SJCRH30 (cell line): ENCODE results near the gene CFAP73. TPM values are rescaled to one million over a fixed set of nuclear protein-coding genes. Genes with fewer than 3 reads are reported as not detected.

Experiments used
- DNase-seq, 2 experiments: peaks; one replicate each; pipeline ENCODE4 v3.0.0-alpha.2; 2015 to 2020
- H3K27ac ChIP-seq: fragments of 250-450 bp; sonication (Bioruptor Pico); 2 replicates; pipeline ENCODE4 v1.5.1; 2020; ENCODE audit warnings: mild to moderate bottlenecking, moderate library complexity
- H3K27me3 ChIP-seq: fragments of 250-450 bp; sonication (Bioruptor Pico); 2 replicates; pipeline ENCODE4 v1.5.1; 2020; ENCODE audit warnings: mild to moderate bottlenecking, moderate library complexity
- H3K36me3 ChIP-seq: fragments of 250-450 bp; sonication (Bioruptor Pico); 2 replicates; pipeline ENCODE4 v1.5.1; 2020; ENCODE audit warnings: mild to moderate bottlenecking, moderate library complexity
- H3K4me1 ChIP-seq: fragments of 250-450 bp; sonication (Bioruptor Pico); 2 replicates; pipeline ENCODE4 v1.5.1; 2020; ENCODE audit warnings: mild to moderate bottlenecking, moderate library complexity
- H3K4me3 ChIP-seq: fragments of 250-450 bp; sonication (Bioruptor Pico); 2 replicates; pipeline ENCODE4 v1.5.1; 2020; ENCODE audit warnings: mild to moderate bottlenecking, moderate library complexity
- H3K9me3 ChIP-seq: fragments of 250-450 bp; sonication (Bioruptor Pico); replicated peaks from 2 replicates; pipeline ENCODE4 v1.5.1; 2020; ENCODE audit warnings: mild to moderate bottlenecking, moderate library complexity
- total RNA-seq: library from RNA; depleted of rRNA; stranded (reverse); fragments of >200 nt; shearing (Covaris generic); gene quantifications from 2 replicates; pipeline ENCODE4 v1.2.3, GENCODE V29; 2014

CFAP73 gene
- total RNA-seq, 1 experiment from 2014 or later, result not detected

GRCh38 chr12:113179023-113179422, 29.5 kb downstream of the CFAP73 start:
- Histone ChIP-seq H3K9me3 (no peaks in the 10 kb centered on the region), H3K4me3 (no peak overlapping the region), H3K36me3 (peaks cover 41% of the 10 kb centered on the region), H3K27me3 (no peaks in the 10 kb centered on the region), H3K4me1 (no peaks in the 10 kb centered on the region), H3K27ac (no peak overlapping the region)
- DNase-seq, result no peak

- no peaks in the 10 kb centered on the region for H3K4me1 ChIP-seq
- H3K27me3 ChIP-seq, result no peaks in the 10 kb centered on the region
- H3K27ac ChIP-seq, result no peak overlapping the region
- no peak overlapping the region for H3K4me3 ChIP-seq
- no peaks in the 10 kb centered on the region for H3K9me3 ChIP-seq
- peaks cover 36% of the 10 kb centered on the region for H3K36me3 ChIP-seq
- no peak for DNase-seq
Measured at GRCh38 chr12:113180333-113180732, 30.8 kb downstream of the CFAP73 start.

GRCh38 chr12:113181975-113182374, 32.5 kb downstream of the CFAP73 start:
- no peaks in the 10 kb centered on the region for H3K27me3 ChIP-seq
- no peak overlapping the region for H3K27ac ChIP-seq
- peaks cover under 1% of the 10 kb centered on the region; the same call in 1 of the 2 replicates for H3K4me1 ChIP-seq
- H3K36me3 ChIP-seq, result peaks cover 29% of the 10 kb centered on the region
- H3K4me3 ChIP-seq, result no peak overlapping the region
- no peak for DNase-seq
- no peaks in the 10 kb centered on the region for H3K9me3 ChIP-seq

GRCh38 chr12:113183030-113183589, 33.6 kb downstream of the CFAP73 start:
- DNase-seq, result no peak
- Histone ChIP-seq H3K4me1 (peaks cover 5% of the 10 kb centered on the region; the same call in 1 of the 2 replicates), H3K36me3 (peaks cover 20% of the 10 kb centered on the region), H3K27ac (no peak overlapping the region), H3K4me3 (no peak overlapping the region), H3K9me3 (no peaks in the 10 kb centered on the region), H3K27me3 (no peaks in the 10 kb centered on the region)

- Histone ChIP-seq H3K4me3 (peak overlapping the region; percentile 100), H3K4me1 (peaks cover 5% of the 10 kb centered on the region; the same call in 1 of the 2 replicates), H3K36me3 (peaks cover 12% of the 10 kb centered on the region), H3K27ac (peak overlapping the region; percentile 98), H3K9me3 (no peaks in the 10 kb centered on the region), H3K27me3 (no peaks in the 10 kb centered on the region)
- no peak for DNase-seq
Measured at GRCh38 chr12:113184098-113184899, 34.8 kb downstream of the CFAP73 start.

GRCh38 chr12:113184900-113185179, 35.3 kb downstream of the CFAP73 start:
- Histone ChIP-seq H3K4me3 (peak overlapping the region; percentile 100), H3K36me3 (peaks cover 7% of the 10 kb centered on the region), H3K9me3 (no peaks in the 10 kb centered on the region), H3K27me3 (no peaks in the 10 kb centered on the region), H3K4me1 (peaks cover 5% of the 10 kb centered on the region; the same call in 1 of the 2 replicates), H3K27ac (peak overlapping the region; percentile 98)
- DNase-seq, result peak; percentile 88 to 93

GRCh38 chr12:113185180-113186032, 35.9 kb downstream of the CFAP73 start, which contains the start of the genes DDX54 and RITA1:
Gene DDX54, minus strand, starts transcription at chr12:113185478. Its CDS starts 27 bp downstream, at chr12:113185451.
Gene RITA1, plus strand, starts transcription at chr12:113185721. Its CDS starts 1,026 bp downstream, at chr12:113186747.
- H3K36me3 ChIP-seq, result peaks cover 7% of the 10 kb centered on the region

GRCh38 chr12:113186033-113186365, 36.5 kb downstream of the CFAP73 start:
- DNase-seq, result no peak
- peak overlapping the region; percentile 98 for H3K27ac ChIP-seq
- no peaks in the 10 kb centered on the region for H3K9me3 ChIP-seq

More at GRCh38 chr12:113185180-113186032, 35.9 kb downstream of the CFAP73 start, which contains the start of the genes DDX54 and RITA1:
- peak; percentile 78 to 81 for DNase-seq
- Histone ChIP-seq H3K4me1 (peaks cover 5% of the 10 kb centered on the region; the same call in 1 of the 2 replicates), H3K4me3 (peak within 1 kb of the TSS; percentile 100), H3K27me3 (no peaks in the 10 kb centered on the region), H3K27ac (peak within 1 kb of the TSS; percentile 98), H3K9me3 (no peaks in the 10 kb centered on the region)

GRCh38 chr12:113186666-113187325, 37.3 kb downstream of the CFAP73 start:
- Histone ChIP-seq H3K4me1 (peaks cover 9% of the 10 kb centered on the region; the same call in 1 of the 2 replicates), H3K27ac (no peak overlapping the region), H3K9me3 (no peaks in the 10 kb centered on the region), H3K27me3 (no peaks in the 10 kb centered on the region), H3K36me3 (peaks cover 7% of the 10 kb centered on the region), H3K4me3 (no peak overlapping the region; the same call in 1 of the 2 replicates)
- DNase-seq, result no peak

More at GRCh38 chr12:113186033-113186365, 36.5 kb downstream of the CFAP73 start:
- peak overlapping the region; percentile 100 for H3K4me3 ChIP-seq
- H3K4me1 ChIP-seq, result peaks cover 9% of the 10 kb centered on the region; the same call in 1 of the 2 replicates
- H3K36me3 ChIP-seq, result peaks cover 4% of the 10 kb centered on the region
- H3K27me3 ChIP-seq, result no peaks in the 10 kb centered on the region

- no peak for DNase-seq
- H3K4me1 ChIP-seq, result peaks cover 21% of the 10 kb centered on the region
- no peak overlapping the region for H3K27ac ChIP-seq
- no peaks in the 10 kb centered on the region for H3K27me3 ChIP-seq
- no peak overlapping the region for H3K4me3 ChIP-seq
- H3K36me3 ChIP-seq, result peaks cover 10% of the 10 kb centered on the region
- no peaks in the 10 kb centered on the region for H3K9me3 ChIP-seq
Measured at GRCh38 chr12:113189361-113189760, 39.8 kb downstream of the CFAP73 start.

- peaks cover 10% of the 10 kb centered on the region for H3K36me3 ChIP-seq
- H3K9me3 ChIP-seq, result no peaks in the 10 kb centered on the region
- H3K27me3 ChIP-seq, result no peaks in the 10 kb centered on the region
- DNase-seq, result peak; percentile 67 to 85
- H3K4me3 ChIP-seq, result no peak overlapping the region
- no peak overlapping the region for H3K27ac ChIP-seq
- H3K4me1 ChIP-seq, result peaks cover 33% of the 10 kb centered on the region
Measured at GRCh38 chr12:113190761-113191160, 41.2 kb downstream of the CFAP73 start.

- Histone ChIP-seq H3K9me3 (no peaks in the 10 kb centered on the region), H3K4me3 (no peak overlapping the region), H3K36me3 (peaks cover 10% of the 10 kb centered on the region), H3K27ac (no peak overlapping the region), H3K4me1 (peaks cover 38% of the 10 kb centered on the region), H3K27me3 (no peaks in the 10 kb centered on the region)
- no peak for DNase-seq
Measured at GRCh38 chr12:113191227-113191626, 41.7 kb downstream of the CFAP73 start.

- Histone ChIP-seq H3K27ac (peak overlapping the region; percentile 39), H3K4me1 (peaks cover 33% of the 10 kb centered on the region), H3K4me3 (no peak overlapping the region), H3K9me3 (no peaks in the 10 kb centered on the region), H3K27me3 (no peaks in the 10 kb centered on the region), H3K36me3 (peaks cover 6% of the 10 kb centered on the region; the same call in 1 of the 2 replicates)
- DNase-seq, result peak; percentile 65 to 73
Measured at GRCh38 chr12:113194971-113195391, 45.5 kb downstream of the CFAP73 start.

- H3K4me3 ChIP-seq, result no peak overlapping the region
- H3K27ac ChIP-seq, result peak overlapping the region; percentile 39; the same call in 1 of the 2 replicates
Measured at GRCh38 chr12:113195598-113195997, 46.1 kb downstream of the CFAP73 start.

More at GRCh38 chr12:113195598-113195997, 46.1 kb downstream of the CFAP73 start:
- Histone ChIP-seq H3K36me3 (peaks cover 6% of the 10 kb centered on the region; the same call in 1 of the 2 replicates), H3K27me3 (no peaks in the 10 kb centered on the region), H3K9me3 (no peaks in the 10 kb centered on the region), H3K4me1 (peaks cover 31% of the 10 kb centered on the region)
- no peak for DNase-seq
